Smooth muscle cell (in vitro differentiated cells): ENCODE data around the gene PPIL1. TPM values are rescaled to one million over a fixed set of nuclear protein-coding genes. Genes with fewer than 3 reads are reported as not detected.

Experiments
- DNase-seq: peaks from one replicate; lab custom pipeline; 2025; ENCODE audit not compliant: unreplicated experiment; lab: John Stamatoyannopoulos, UW
- H2AFZ ChIP-seq: fragments of 200-600 bp; sonication (generic); 2 replicates; pipeline ENCODE4 v1.6.0; 2016; ENCODE audit warnings: antibody characterized with exemption, low read depth, mild to moderate bottlenecking
- H3F3A ChIP-seq: fragments of 200-600 bp; sonication (generic); 2 replicates; pipeline ENCODE4 v1.6.0; 2017; ENCODE audit warnings: antibody characterized with exemption, low read depth
- H3K27ac ChIP-seq: fragments of 200-600 bp; sonication (generic); 2 replicates; pipeline ENCODE4 v1.5.1; 2016; ENCODE audit warnings: low read depth, mild to moderate bottlenecking
- H3K27me3 ChIP-seq: fragments of 200-600 bp; sonication (generic); 2 replicates; pipeline ENCODE4 v1.6.1; 2016; ENCODE audit warnings: low read depth, mild to moderate bottlenecking
- H3K36me3 ChIP-seq: fragments of 200-600 bp; sonication (generic); 2 replicates; pipeline ENCODE4 v1.5.1; 2016; ENCODE audit warnings: low read depth
- H3K4me1 ChIP-seq: fragments of 200-600 bp; sonication (generic); 2 replicates; pipeline ENCODE4 v1.5.1; 2016; ENCODE audit warnings: low read depth
- H3K4me2 ChIP-seq: fragments of 200-600 bp; sonication (generic); 2 replicates; pipeline ENCODE4 v1.6.0; 2016; ENCODE audit warnings: mild to moderate bottlenecking
- H3K4me3 ChIP-seq: fragments of 200-600 bp; sonication (generic); 2 replicates; pipeline ENCODE4 v1.5.1; 2016; ENCODE audit warnings: mild to moderate bottlenecking
- H3K79me2 ChIP-seq: fragments of 200-600 bp; sonication (generic); 2 replicates; pipeline ENCODE4 v1.6.0; 2016; ENCODE audit warnings: low read depth, mild to moderate bottlenecking
- H3K9ac ChIP-seq: fragments of 200-600 bp; sonication (generic); 2 replicates; pipeline ENCODE4 v1.6.0; 2016; ENCODE audit warnings: low read depth
- H3K9me3 ChIP-seq: fragments of 200-600 bp; sonication (generic); replicated peaks from 2 replicates; pipeline ENCODE4 v1.5.1; 2016; ENCODE audit warnings: low read depth
- H4K20me1 ChIP-seq: fragments of 200-600 bp; sonication (generic); 2 replicates; pipeline ENCODE4 v1.6.0; 2016; ENCODE audit warnings: low read depth
- CTCF ChIP-seq: fragments of 200-600 bp; sonication (generic); IDR thresholded peaks from 2 replicates; pipeline ENCODE4 v1.5.1; 2017; ENCODE audit warnings: borderline replicate concordance, mild to moderate bottlenecking, antibody characterized with exemption; ENCODE audit not compliant: insufficient read depth, poor library complexity, severe bottlenecking
- WGBS: methylation state at CpG from one replicate; pipeline ENCODE4 v1.1.7; 2016; ENCODE audit warnings: low lambda C conversion rate; 5-methylcytosine and 5-hydroxymethylcytosine counted together
- polyA plus RNA-seq: library from polyadenylated mRNA; unstranded; fragments of >200 nt; fragmentation: Nextera tagmentation; extraction: Ambion mirVana; gene quantifications from 2 replicates; pipeline ENCODE4 v1.2.1, GENCODE V29; 2016
- total RNA-seq: library from RNA; depleted of rRNA; stranded (reverse); fragments of >200 nt; gene quantifications from 2 replicates; pipeline ENCODE4 v1.2.3, GENCODE V29; 2014

The PPIL1 gene
- total and polyA plus RNA-seq, 2 experiments from 2014 or later: 45.4 to 49.3 TPM

- H3K79me2 ChIP-seq: no peaks in the 10 kb centered on the region
- H2AFZ ChIP-seq: peak within 1 kb of the TSS; percentile 49
- H3K4me1 ChIP-seq: peaks cover 15% of the 10 kb centered on the region
- WGBS: 5% methylated on average over 32 of the region's 57 CpGs
- no peak for TF ChIP-seq CTCF
- peak within 1 kb of the TSS; percentile 52 for H3K4me3 ChIP-seq
- peaks cover 6% of the 10 kb centered on the region for H3F3A ChIP-seq
- H4K20me1 ChIP-seq: no peaks in the 10 kb centered on the region
- H3K27ac ChIP-seq: no peak within 1 kb of the TSS
- no peak for DNase-seq
- H3K9me3 ChIP-seq: no peaks in the 10 kb centered on the region
- no peak within 1 kb of the TSS for H3K9ac ChIP-seq
- peak within 1 kb of the TSS; percentile 86 for H3K4me2 ChIP-seq
- peaks cover 37% of the 10 kb centered on the region for H3K27me3 ChIP-seq
- no peaks in the 10 kb centered on the region for H3K36me3 ChIP-seq
These were observed 35.5 kb downstream of the PPIL1 start, which contains the start of gene CPNE5 for GRCh38 chr6:36838896-36839748. Gene CPNE5 (minus strand): TSS chr6:36839444. CDS start chr6:36839377, 67 bp downstream.

GRCh38 chr6:36837686-36838085 lies 36.9 kb downstream of the PPIL1 start:
- H3K27ac ChIP-seq: no peak overlapping the region
- H3K4me2 ChIP-seq: no peak overlapping the region
- no peaks in the 10 kb centered on the region for H3K79me2 ChIP-seq
- H3K9ac ChIP-seq: no peak overlapping the region
- DNase-seq: no peak
- no peak overlapping the region for H2AFZ ChIP-seq
- no peaks in the 10 kb centered on the region for H3K36me3 ChIP-seq
- no peaks in the 10 kb centered on the region for H4K20me1 ChIP-seq
- H3K4me3 ChIP-seq: no peak overlapping the region
- TF ChIP-seq CTCF: no peak
- peaks cover 15% of the 10 kb centered on the region for H3K4me1 ChIP-seq
- H3K9me3 ChIP-seq: no peaks in the 10 kb centered on the region
- peaks cover 37% of the 10 kb centered on the region for H3K27me3 ChIP-seq
- 84% methylated on average over 6 of the region's 6 CpGs for WGBS
- peaks cover 6% of the 10 kb centered on the region for H3F3A ChIP-seq

GRCh38 chr6:36837022-36837339 lies 37.6 kb downstream of the PPIL1 start:
- Histone ChIP-seq H3K36me3 (no peaks in the 10 kb centered on the region), H3K79me2 (no peaks in the 10 kb centered on the region), H3F3A (peaks cover 6% of the 10 kb centered on the region), H4K20me1 (no peaks in the 10 kb centered on the region), H3K9me3 (no peaks in the 10 kb centered on the region), H3K9ac (no peak overlapping the region), H3K4me1 (peaks cover 15% of the 10 kb centered on the region), H3K27ac (no peak overlapping the region), H3K4me2 (no peak overlapping the region), H3K27me3 (peaks cover 37% of the 10 kb centered on the region), H2AFZ (no peak overlapping the region), H3K4me3 (no peak overlapping the region)
- no peak for TF ChIP-seq CTCF
- no peak for DNase-seq
- WGBS: 87% methylated on average over 2 of the region's 2 CpGs
